GM21381 (cell line): Measurements from ENCODE around the gene IL1RAP.
A peak's percentile ranks its signal among the peaks of the same experiment; 100 is the strongest.

Source experiments
- ATAC-seq: cut with Tn5 transposase; IDR thresholded peaks from one replicate; pipeline ENCODE4 v1.9.1; 2021; ENCODE audit warnings: mild to moderate bottlenecking, moderate library complexity; ENCODE audit not compliant: unreplicated experiment

Gene IL1RAP

GRCh38 chr3:190568036-190568435, 54.2 kb downstream of the IL1RAP start:
- ATAC-seq: no peak

GRCh38 chr3:190574473-190574872, 60.6 kb downstream of the IL1RAP start:
- ATAC-seq: no peak

GRCh38 chr3:190575437-190576185, 61.7 kb downstream of the IL1RAP start:
- no peak for ATAC-seq

GRCh38 chr3:190577225-190577624, 63.3 kb downstream of the IL1RAP start:
- no peak for ATAC-seq

GRCh38 chr3:190579514-190580137, 65.7 kb downstream of the IL1RAP start:
- ATAC-seq: no peak

- ATAC-seq: no peak
Observed at GRCh38 chr3:190580417-190580816, 66.5 kb downstream of the IL1RAP start.

- no peak for ATAC-seq
Observed at GRCh38 chr3:190581041-190581541, 67.2 kb downstream of the IL1RAP start.

GRCh38 chr3:190582667-190583066, 68.8 kb downstream of the IL1RAP start:
- ATAC-seq: no peak

GRCh38 chr3:190585805-190586630, 72.1 kb downstream of the IL1RAP start:
- peak; percentile 9 for ATAC-seq

- ATAC-seq: peak; percentile 87
Observed at GRCh38 chr3:190586631-190587011, 72.7 kb downstream of the IL1RAP start.

- no peak for ATAC-seq
Observed at GRCh38 chr3:190588570-190588969, 74.7 kb downstream of the IL1RAP start.

GRCh38 chr3:190589326-190589725, 75.4 kb downstream of the IL1RAP start:
- ATAC-seq: no peak

- no peak for ATAC-seq
Observed at GRCh38 chr3:190591080-190591479, 77.2 kb downstream of the IL1RAP start.

GRCh38 chr3:190593075-190593474, 79.2 kb downstream of the IL1RAP start:
- no peak for ATAC-seq

- no peak for ATAC-seq
Observed at GRCh38 chr3:190594171-190594570, 80.3 kb downstream of the IL1RAP start.

GRCh38 chr3:190595179-190595795, 81.4 kb downstream of the IL1RAP start:
- no peak for ATAC-seq

- ATAC-seq: no peak
Observed at GRCh38 chr3:190595807-190596206, 81.9 kb downstream of the IL1RAP start.

GRCh38 chr3:190596349-190597285, 82.7 kb downstream of the IL1RAP start:
- no peak for ATAC-seq

GRCh38 chr3:190597291-190597690, 83.4 kb downstream of the IL1RAP start:
- no peak for ATAC-seq

- no peak for ATAC-seq
Observed at GRCh38 chr3:190601622-190602021, 87.7 kb downstream of the IL1RAP start.
